T-helper 1 cell treated with Interleukin-12 subunit alpha and Interleukin-12 subunit beta and Interleukin-4 antibody, amounts not matched to agents 30 μg/mL and 1 μg/mL, for 36 hours (primary cell): ENCODE results near the gene UBE2E2.

ENCODE experiments used
- H3K27ac Mint-ChIP-seq: one replicate; pipeline ENCODE4 v1.8.0; 2021; ENCODE audit warnings: mild to moderate bottlenecking, mixed read lengths
- H3K27me3 Mint-ChIP-seq: one replicate; pipeline ENCODE4 v1.8.0; 2021; ENCODE audit warnings: low read depth, mixed read lengths
- H3K36me3 Mint-ChIP-seq: one replicate; pipeline ENCODE4 v1.8.0; 2021; ENCODE audit warnings: low read depth, mixed read lengths
- H3K4me1 Mint-ChIP-seq: one replicate; pipeline ENCODE4 v1.8.0; 2021; ENCODE audit warnings: low read depth, mixed read lengths
- H3K4me3 Mint-ChIP-seq: one replicate; pipeline ENCODE4 v1.8.0; 2021; ENCODE audit warnings: mild to moderate bottlenecking, moderate library complexity, mixed read lengths
- H3K9me3 Mint-ChIP-seq: one replicate; pipeline ENCODE4 v1.8.0; 2021; ENCODE audit warnings: mixed read lengths

The UBE2E2 gene

DNA sequence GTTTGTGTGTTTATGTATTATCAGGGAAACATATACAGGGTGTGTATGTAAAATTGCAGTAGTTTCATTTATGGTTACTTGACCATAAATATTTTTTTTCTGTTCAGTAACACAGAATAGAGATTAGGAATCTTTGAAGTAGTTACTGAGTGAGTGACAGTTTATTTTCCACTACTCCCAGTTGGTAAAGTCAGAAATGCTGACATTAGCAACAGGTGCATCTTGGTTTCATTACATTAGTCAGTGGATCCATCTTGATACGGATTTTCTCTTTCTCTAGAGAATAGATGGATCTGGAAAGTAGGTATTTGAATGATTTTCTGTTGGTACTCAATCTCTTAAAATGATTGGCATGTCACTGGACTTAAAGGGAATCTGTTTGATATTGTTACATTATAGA, 6.0 kb downstream of the UBE2E2 start:
- Mint-ChIP-seq H3K4me3 (no peak overlapping the region), H3K27ac (no peak overlapping the region), H3K9me3 (no peaks in the 10 kb centered on the region), H3K27me3 (peaks cover 15% of the 10 kb centered on the region), H3K4me1 (peaks cover 3% of the 10 kb centered on the region), H3K36me3 (no peaks in the 10 kb centered on the region)

DNA sequence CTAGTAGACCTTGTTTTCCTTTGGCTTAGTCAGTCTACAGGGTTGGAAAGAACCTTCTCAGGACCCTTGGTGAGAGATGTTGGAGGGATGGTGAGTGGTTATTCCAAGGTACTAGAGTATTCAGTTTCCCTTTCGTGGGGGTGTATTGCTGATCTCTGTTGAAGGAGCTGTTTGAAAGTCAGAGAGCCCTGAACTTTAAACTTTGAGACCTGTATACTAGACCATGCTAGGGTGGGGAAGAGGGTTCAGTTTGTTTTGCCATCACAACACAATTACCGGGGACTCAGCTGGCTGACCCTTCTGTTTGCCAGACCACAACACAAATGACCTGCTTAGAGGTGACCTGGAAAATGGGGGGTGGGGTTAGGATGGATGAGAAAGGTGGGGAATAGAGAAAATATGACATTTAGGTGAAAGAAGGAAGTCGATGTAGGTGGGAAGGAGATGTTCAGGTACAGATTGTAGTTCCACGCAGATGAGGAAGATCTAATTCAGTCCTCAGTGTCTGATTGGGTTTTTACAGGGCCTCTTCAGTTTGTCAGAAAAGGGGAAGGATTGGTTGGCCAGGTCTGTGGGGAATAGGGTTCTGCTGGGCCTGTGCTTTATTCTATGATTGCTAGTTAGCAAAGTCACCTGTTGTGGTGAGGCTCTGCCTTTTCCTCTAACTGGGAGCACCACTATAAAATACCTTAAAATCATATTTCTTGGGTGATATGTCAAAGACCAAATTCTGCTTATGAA, 6.8 kb downstream of the UBE2E2 start:
- H3K27ac Mint-ChIP-seq: no peak overlapping the region
- H3K36me3 Mint-ChIP-seq: no peaks in the 10 kb centered on the region
- H3K4me1 Mint-ChIP-seq: no peaks in the 10 kb centered on the region
- H3K27me3 Mint-ChIP-seq: peaks cover 10% of the 10 kb centered on the region
- no peak overlapping the region for H3K4me3 Mint-ChIP-seq
- no peaks in the 10 kb centered on the region for H3K9me3 Mint-ChIP-seq

DNA sequence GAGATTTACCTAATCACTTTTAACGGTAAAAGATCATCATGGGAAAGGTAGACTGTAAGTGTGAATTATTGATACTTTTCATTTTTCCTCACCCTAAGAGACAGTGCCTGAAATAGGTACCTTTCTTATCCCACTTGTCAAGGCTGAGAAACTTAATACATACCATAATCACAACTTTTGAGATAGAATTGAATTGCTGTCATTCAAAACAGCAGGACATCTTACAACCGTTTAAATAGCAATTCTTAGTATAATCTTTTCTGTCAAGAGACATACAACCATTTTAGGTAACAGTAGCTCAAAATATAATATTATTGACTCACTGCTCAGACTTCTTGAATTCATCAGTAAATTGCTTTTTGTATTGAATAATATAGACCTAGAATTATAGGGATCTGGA, 10.7 kb downstream of the UBE2E2 start:
- no peak overlapping the region for H3K4me3 Mint-ChIP-seq
- no peaks in the 10 kb centered on the region for H3K4me1 Mint-ChIP-seq
- H3K9me3 Mint-ChIP-seq: no peaks in the 10 kb centered on the region
- H3K27me3 Mint-ChIP-seq: no peaks in the 10 kb centered on the region
- no peak overlapping the region for H3K27ac Mint-ChIP-seq
- no peaks in the 10 kb centered on the region for H3K36me3 Mint-ChIP-seq

DNA sequence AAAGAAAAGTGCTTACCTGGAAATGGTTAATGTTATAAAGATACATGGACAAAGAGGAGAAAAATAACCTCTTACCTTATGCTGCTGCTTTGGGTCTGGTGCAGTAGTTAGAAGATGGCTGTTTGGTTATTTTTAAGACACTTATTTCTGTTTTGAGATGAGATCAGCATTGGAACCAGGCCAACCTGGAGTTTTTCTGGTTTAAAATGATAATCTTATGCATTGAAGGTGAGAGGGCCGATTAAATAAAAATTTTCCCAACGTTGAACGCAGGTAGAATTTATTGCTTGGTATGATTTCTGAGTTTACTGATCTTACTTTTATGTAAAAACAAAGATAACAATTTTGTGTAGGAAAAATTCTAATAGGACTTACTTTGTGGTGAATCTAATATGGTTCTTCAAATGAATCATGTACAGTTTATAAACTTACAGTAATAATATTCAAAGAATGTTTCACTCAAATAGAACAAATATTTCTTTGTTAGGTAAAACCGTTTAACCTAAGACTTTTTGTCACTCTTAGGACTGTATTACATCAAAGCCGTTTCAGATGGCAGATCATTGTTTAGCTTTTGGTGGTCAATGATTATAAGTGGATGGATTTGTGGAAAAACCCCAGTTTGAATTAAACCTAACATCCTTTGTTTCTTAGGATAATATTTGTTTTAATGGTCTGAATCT, 14.9 kb downstream of the UBE2E2 start:
- Mint-ChIP-seq H3K27me3 (no peaks in the 10 kb centered on the region), H3K27ac (no peak overlapping the region), H3K9me3 (no peaks in the 10 kb centered on the region), H3K4me3 (no peak overlapping the region), H3K4me1 (no peaks in the 10 kb centered on the region), H3K36me3 (no peaks in the 10 kb centered on the region)

DNA sequence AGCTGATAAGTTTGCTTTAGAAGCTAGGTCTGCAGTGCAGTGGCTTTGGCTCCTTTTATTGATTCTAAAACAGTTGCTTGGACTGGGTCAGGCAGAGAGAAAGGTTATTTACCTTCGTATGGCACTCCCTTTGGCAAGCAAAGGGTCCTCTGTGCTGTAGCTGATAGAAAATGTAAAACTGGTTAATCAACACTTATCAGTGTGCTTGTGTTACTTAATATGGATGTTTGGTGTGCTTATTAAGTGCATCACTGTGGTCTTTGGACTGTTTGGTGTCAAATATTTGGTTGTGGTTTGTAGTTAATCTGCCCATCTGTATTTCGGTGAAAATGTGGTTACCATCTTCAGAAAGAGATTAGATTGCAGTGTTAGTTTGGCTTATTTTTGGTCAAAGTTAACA, 16.0 kb downstream of the UBE2E2 start:
- no peaks in the 10 kb centered on the region for H3K27me3 Mint-ChIP-seq
- no peak overlapping the region for H3K27ac Mint-ChIP-seq
- no peak overlapping the region for H3K4me3 Mint-ChIP-seq
- H3K36me3 Mint-ChIP-seq: no peaks in the 10 kb centered on the region
- H3K4me1 Mint-ChIP-seq: no peaks in the 10 kb centered on the region
- H3K9me3 Mint-ChIP-seq: peaks cover 4% of the 10 kb centered on the region

DNA sequence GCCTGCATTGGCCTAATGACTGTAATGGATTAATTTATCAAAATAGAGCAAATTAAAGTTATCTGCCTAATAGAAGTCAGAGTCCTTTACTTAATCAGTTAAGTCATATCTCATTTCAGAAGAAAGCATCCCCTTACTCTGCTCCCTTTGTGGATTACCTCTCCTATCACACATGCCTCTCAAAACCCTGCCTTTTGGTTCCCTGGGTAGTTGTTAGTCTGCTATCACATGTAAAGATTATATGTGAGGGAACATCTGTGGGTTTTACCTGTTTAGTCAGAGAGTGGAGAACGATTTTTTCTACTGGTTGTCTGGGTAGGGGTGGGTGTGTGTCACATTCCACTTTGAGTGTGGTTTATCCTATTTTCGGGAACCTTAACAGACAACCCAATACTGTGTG, 16.4 kb downstream of the UBE2E2 start:
- Mint-ChIP-seq H3K4me3 (no peak overlapping the region), H3K27me3 (no peaks in the 10 kb centered on the region), H3K27ac (no peak overlapping the region), H3K36me3 (no peaks in the 10 kb centered on the region), H3K9me3 (peaks cover 6% of the 10 kb centered on the region), H3K4me1 (no peaks in the 10 kb centered on the region)

DNA sequence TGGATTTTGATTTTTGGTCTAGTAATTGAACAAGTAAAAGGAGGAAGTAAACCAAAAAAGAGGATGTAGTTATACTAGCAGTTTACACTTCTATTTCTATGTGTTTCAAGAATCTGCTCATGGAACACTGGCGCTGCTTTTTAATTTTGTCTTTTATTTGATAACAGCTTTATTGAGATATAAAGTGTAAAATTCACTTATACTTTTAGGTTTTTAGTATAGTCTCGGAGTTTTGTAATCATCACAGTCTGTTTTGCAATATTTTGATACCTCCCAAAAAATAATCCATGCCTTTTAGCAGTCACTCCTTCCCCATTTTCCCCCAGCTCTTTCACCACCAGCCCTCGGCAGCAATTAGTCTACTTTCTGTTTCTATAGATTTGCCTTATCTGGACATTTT, 18.0 kb downstream of the UBE2E2 start:
- Mint-ChIP-seq H3K4me1 (no peaks in the 10 kb centered on the region), H3K27me3 (no peaks in the 10 kb centered on the region), H3K36me3 (no peaks in the 10 kb centered on the region), H3K4me3 (no peak overlapping the region), H3K27ac (no peak overlapping the region), H3K9me3 (peaks cover 12% of the 10 kb centered on the region)

DNA sequence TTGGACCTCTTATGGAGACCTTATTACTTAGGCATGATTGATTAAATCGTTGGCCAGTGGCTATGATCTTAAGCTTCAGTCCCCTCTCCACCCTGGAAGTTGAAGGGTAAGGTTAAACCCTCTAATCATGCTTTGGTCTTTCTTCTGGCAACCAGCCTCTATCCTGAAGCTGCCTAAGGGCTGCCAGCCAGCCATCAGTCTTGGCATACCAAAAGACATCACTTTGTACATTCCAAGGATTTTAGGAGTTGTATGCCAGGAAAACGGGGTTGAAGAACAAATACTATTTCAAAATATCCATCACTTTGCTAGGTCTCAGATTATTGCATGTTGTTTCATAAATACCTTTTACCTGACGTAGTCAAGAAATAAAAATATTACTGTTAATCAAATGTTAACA, 28.9 kb downstream of the UBE2E2 start:
- no peak overlapping the region for H3K27ac Mint-ChIP-seq
- no peaks in the 10 kb centered on the region for H3K4me1 Mint-ChIP-seq
- H3K9me3 Mint-ChIP-seq: no peaks in the 10 kb centered on the region
- H3K36me3 Mint-ChIP-seq: no peaks in the 10 kb centered on the region
- H3K27me3 Mint-ChIP-seq: no peaks in the 10 kb centered on the region
- no peak overlapping the region for H3K4me3 Mint-ChIP-seq

DNA sequence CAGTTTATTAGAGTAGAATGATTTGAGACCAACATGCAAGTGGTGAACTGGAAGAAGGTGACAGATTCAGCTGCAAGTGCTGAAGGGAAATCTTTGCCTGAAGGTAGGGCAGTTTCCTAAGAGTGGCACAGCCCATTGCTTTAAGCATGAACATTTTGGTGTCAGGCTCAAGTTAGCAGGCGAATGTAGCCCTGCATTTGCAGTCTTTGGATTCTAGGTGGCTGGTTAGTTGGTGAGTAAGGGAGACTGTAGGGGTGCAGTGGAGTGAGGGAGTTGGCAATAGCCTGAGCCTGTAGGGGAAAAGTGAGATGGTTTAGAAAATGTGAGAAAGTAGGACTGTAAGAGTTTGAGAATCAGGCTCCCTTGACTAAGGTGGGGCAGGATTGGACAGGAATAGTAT, 29.7 kb downstream of the UBE2E2 start:
- H3K4me3 Mint-ChIP-seq: no peak overlapping the region

DNA sequence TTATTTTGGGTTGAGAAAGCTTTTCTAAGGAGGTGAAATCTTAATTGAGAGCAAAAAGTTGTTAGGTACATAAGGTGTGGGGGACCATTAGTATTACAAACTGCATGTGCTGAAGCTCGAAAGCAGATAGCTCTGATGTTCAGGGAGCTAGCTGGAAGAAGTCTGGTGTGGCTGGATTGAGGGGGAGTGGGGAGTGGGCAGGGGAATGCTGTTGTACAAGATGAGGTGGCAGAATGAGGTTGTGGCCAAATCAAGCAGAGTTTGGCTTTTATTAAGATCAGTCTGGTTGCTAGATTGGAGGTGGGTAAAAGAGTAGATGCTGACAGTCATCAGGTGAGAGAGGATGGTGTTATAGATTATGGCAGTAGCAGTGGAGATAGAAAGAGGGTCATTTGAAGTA, 32.1 kb downstream of the UBE2E2 start:
- Mint-ChIP-seq H3K36me3 (no peaks in the 10 kb centered on the region), H3K27me3 (no peaks in the 10 kb centered on the region), H3K27ac (no peak overlapping the region), H3K4me3 (no peak overlapping the region), H3K4me1 (no peaks in the 10 kb centered on the region), H3K9me3 (no peaks in the 10 kb centered on the region)

More for the DNA sequence above, 29.7 kb downstream of the UBE2E2 start:
- no peak overlapping the region for H3K27ac Mint-ChIP-seq
- H3K4me1 Mint-ChIP-seq: no peaks in the 10 kb centered on the region
- no peaks in the 10 kb centered on the region for H3K36me3 Mint-ChIP-seq
- no peaks in the 10 kb centered on the region for H3K9me3 Mint-ChIP-seq
- no peaks in the 10 kb centered on the region for H3K27me3 Mint-ChIP-seq

DNA sequence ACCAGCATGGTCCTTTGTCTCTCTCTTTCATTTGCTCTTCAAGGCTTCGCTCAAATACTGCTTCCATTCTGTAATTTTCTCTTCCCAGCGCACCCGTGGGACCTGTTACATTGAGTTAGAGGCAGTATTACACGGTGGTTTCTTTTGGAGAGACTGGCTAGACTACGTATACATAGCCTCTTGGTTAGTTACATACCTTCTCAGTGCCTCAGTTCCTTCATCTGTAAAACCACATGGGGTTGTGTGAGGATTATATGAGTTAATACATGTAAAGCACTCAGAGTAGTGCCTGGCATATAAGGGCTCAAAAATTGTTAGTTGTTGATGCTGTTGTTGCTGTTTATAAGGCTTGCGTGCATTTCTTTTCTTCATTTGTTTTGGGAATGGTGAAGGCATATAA, 33.8 kb downstream of the UBE2E2 start:
- no peak overlapping the region for H3K4me3 Mint-ChIP-seq
- H3K4me1 Mint-ChIP-seq: no peaks in the 10 kb centered on the region
- no peaks in the 10 kb centered on the region for H3K27me3 Mint-ChIP-seq
- no peak overlapping the region for H3K27ac Mint-ChIP-seq
- no peaks in the 10 kb centered on the region for H3K9me3 Mint-ChIP-seq
- H3K36me3 Mint-ChIP-seq: no peaks in the 10 kb centered on the region

DNA sequence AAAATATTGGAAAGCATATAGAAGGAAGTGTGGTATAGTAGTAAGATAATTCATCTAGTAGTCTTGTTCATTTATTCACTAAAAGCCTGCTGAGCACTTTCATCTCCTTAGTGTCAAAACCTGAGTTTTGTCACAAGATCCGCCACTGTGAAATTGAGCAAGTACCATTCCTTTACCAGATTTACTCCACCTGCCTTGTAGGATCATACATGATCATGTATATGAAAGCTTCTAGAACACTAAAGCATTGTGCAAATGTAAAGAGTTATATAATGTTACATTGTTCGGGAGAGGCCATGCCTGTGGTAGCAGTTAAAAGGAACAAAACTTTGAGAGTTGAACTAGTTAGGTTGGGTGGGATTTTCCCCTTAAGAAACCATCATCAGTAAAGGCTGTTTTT, 35.0 kb downstream of the UBE2E2 start:
- Mint-ChIP-seq H3K4me3 (no peak overlapping the region), H3K36me3 (no peaks in the 10 kb centered on the region), H3K9me3 (no peaks in the 10 kb centered on the region), H3K27me3 (no peaks in the 10 kb centered on the region), H3K4me1 (no peaks in the 10 kb centered on the region), H3K27ac (no peak overlapping the region)

DNA sequence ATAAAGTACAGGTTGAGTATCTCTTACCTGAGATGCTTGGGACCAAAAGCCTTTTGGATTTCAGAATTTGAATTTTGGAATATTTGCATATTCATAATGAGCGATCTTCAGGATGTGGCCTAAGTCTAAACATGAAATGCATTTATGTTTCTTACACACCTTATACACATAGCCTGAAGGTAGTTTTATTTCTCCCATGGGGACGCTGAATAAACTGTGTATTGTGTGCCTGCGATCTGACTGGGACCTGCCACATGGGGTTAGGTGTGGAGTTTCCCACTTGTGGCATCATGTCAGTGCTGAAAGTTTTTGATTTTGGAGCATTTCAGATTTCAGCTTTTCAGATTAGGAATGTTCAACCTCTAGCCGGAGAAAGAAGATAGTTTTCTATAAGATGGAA, 35.5 kb downstream of the UBE2E2 start:
- H3K27ac Mint-ChIP-seq: no peak overlapping the region
- H3K4me1 Mint-ChIP-seq: no peaks in the 10 kb centered on the region
- no peaks in the 10 kb centered on the region for H3K36me3 Mint-ChIP-seq

DNA sequence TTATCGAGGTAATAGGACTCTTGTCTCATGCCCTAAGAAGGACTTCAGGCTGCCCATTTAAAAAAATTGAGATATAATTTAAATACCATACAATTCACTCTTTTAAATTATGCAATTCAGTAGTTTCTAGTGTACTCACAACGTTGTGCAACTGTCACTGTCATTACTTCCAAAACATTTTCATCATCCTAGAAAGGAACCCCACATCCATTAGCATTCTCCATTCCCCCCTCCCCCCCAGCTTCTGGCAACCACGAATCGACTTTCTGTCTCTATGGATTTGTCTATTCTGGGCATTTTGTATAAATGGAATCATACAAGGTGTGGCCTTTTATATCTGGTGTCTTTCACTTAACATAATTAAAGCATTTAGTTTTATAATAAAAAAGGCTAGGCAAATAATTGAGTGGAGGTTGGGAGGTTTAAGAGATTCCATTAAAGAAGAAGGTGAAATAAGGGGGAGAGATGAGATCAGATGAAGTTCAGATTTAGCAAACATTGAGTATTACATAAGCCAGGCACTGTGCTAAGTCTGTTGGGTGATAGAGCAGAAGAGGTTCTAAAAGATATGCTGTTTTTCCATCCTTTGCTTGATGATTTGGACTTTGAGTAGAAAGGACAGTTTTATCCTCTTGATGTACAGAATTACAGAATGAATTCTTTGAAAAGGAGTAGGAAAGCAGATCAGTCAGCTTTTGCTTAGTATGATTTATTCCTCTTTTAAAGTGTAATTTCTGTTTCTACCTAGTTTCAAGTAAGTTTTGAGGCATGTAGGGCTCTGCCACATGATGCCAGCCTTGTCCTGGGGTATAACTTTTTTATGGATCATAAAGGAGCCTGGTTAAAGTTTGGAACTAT, 36.3 kb downstream of the UBE2E2 start:
- H3K4me1 Mint-ChIP-seq: no peaks in the 10 kb centered on the region
- H3K27me3 Mint-ChIP-seq: no peaks in the 10 kb centered on the region
- no peaks in the 10 kb centered on the region for H3K9me3 Mint-ChIP-seq
- H3K27ac Mint-ChIP-seq: no peak overlapping the region
- H3K36me3 Mint-ChIP-seq: no peaks in the 10 kb centered on the region
- no peak overlapping the region for H3K4me3 Mint-ChIP-seq

More for the DNA sequence above, 35.5 kb downstream of the UBE2E2 start:
- Mint-ChIP-seq H3K27me3 (no peaks in the 10 kb centered on the region), H3K9me3 (no peaks in the 10 kb centered on the region), H3K4me3 (no peak overlapping the region)
